ENCODE measurements around the gene ARHGEF16.

- TF ChIP-seq YY1 (tag by site-specific recombination; IDR thresholded peaks at IDR 0.05) (no peak), CTCF (tag by site-specific recombination; IDR thresholded peaks at IDR 0.05) (no peak), KLF1 (tag by site-specific recombination; IDR thresholded peaks at IDR 0.05) (no peak), TCF7L2 (IDR thresholded peaks at IDR 0.05; ENCODE audit: borderline replicate concordance, low read depth, low read length) (no peak), ZNF362 (tag by site-specific recombination; IDR thresholded peaks at IDR 0.05) (no peak)
Observed at GRCh38 chr1:3441880-3442279, 12.6 kb upstream of the ARHGEF16 start.
